ENCODE results near the gene VIPAS39. TPM values are rescaled to one million over a fixed set of nuclear protein-coding genes. Genes with fewer than 3 reads are reported as not detected.
"Not testable (repeated sequence)": the region's sequence is repeated elsewhere in the genome, so short reads cannot be mapped to it uniquely, and the experiment has no call there.

Gene VIPAS39
- total and polyA plus RNA-seq, 2 of the 4 experiments (the other 2 are of a cell fraction), result 19.0 to 43.0 TPM

- H2BK5ac ChIP-seq (ENCODE audit: low read depth, low read length, poor library complexity, severe bottlenecking); H4K8ac ChIP-seq (ENCODE audit: low read depth in 2 of 2, low read length in 2 of 2); H4K91ac ChIP-seq (ENCODE audit: insufficient read depth, low read depth, low read length); H3K56ac ChIP-seq (ENCODE audit: extremely low read depth, insufficient read depth, low read length); H3K9ac ChIP-seq (ENCODE audit: low read depth, low read length); H3K27me3 ChIP-seq (ENCODE audit: control insufficient read depth, insufficient read depth, low read length); dilution Hi-C loops (cut with HindIII; ENCODE audit: low sequenced_read_pairs, unreplicated experiment); intact Hi-C loops (cut with micrococcal nuclease); H2BK20ac ChIP-seq (ENCODE audit: low read depth, low read length); H3K79me1 ChIP-seq (ENCODE audit: low read depth in 1 of 2, low read length in 2 of 2); H3K14ac ChIP-seq (replicated peaks; ENCODE audit: low read depth, low read length); H4K5ac ChIP-seq (ENCODE audit: low read depth, low read length); H3K4me1 ChIP-seq (ENCODE audit: control insufficient read depth, insufficient read depth, low read length); H3K4me2 ChIP-seq (ENCODE audit: low read depth, low read length); H3K4ac ChIP-seq (ENCODE audit: low read depth, low read length); H3K36me3 ChIP-seq (ENCODE audit: control insufficient read depth, insufficient read depth, low read length); H3K9me1 ChIP-seq (ENCODE audit: insufficient read depth, low read length); H2AK5ac ChIP-seq (ENCODE audit: low read depth, low read length); CTCF ChIA-PET; H3K4me3 ChIP-seq (ENCODE audit: insufficient read depth, low read depth, low read length); H3K23ac ChIP-seq (ENCODE audit: low read depth, low read length); H3K18ac ChIP-seq (ENCODE audit: low read depth, low read length); H3K27ac ChIP-seq (ENCODE audit: insufficient read depth, low read length); DNase-seq; ATAC-seq (ENCODE audit: low read depth); H2BK15ac ChIP-seq (ENCODE audit: low read depth, low read length); H2AK9ac ChIP-seq (replicated peaks; ENCODE audit: low read depth, low read length, poor library complexity); BruUV-seq (replicated peaks); H3K9me3 ChIP-seq (ENCODE audit: control insufficient read depth, insufficient read depth, low read length); H2AFZ ChIP-seq (replicated peaks; ENCODE audit: low read length, poor library complexity); H4K20me1 ChIP-seq (ENCODE audit: insufficient read depth, low read length); H2BK120ac ChIP-seq (ENCODE audit: low read depth, low read length); in situ Hi-C loops (cut with MboI; ENCODE audit: low sequenced_read_pairs); POLR2A ChIA-PET (ENCODE audit: unreplicated experiment): not testable (repeated sequence)
- WGBS, 2 experiments (ENCODE audit: extremely low coverage in 2 of 2, insufficient read length in 1 of 2), result no CpG with 5 or more reads among the region's 3 CpGs
Observed at GRCh38 chr14:77416098-77416497, 41.3 kb downstream of the VIPAS39 start.

DNA sequence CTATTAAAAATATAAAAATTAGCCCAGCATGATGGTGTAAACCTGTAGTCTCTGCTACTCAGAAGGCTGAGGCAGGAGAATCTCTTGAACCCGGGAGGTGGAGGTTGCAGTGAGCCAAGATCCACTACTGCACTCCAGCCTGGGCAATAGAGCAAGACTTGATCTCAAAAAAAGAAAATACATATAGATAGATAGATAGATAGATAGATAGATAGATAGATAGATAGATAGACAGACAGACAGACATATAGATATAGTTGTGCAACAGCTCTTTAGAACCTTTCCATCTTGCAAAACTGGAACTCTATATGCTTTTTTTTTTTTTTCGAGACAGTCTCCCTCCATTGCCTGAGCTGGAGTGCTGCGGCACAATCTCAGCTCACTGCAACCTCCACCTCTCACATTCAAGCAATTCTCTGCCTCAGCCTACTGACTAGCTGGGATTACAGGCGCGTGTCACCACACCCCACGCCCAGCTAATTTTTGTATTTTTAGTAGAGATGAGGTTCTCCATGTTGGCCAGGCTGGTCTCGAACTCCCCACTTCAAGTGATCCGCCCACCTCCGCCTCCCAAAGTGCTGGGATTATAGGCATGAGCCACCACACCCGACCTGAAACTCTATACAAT, 41.9 kb downstream of the VIPAS39 start:
- H3K36me3 ChIP-seq (ENCODE audit: control insufficient read depth, insufficient read depth, low read length); H3K14ac ChIP-seq (replicated peaks; ENCODE audit: low read depth, low read length); H3K18ac ChIP-seq (ENCODE audit: low read depth, low read length); H3K56ac ChIP-seq (ENCODE audit: extremely low read depth, insufficient read depth, low read length); H3K9ac ChIP-seq (ENCODE audit: low read depth, low read length); H3K9me1 ChIP-seq (ENCODE audit: insufficient read depth, low read length); H3K79me1 ChIP-seq (ENCODE audit: low read depth in 1 of 2, low read length in 2 of 2); H4K8ac ChIP-seq (ENCODE audit: low read depth in 2 of 2, low read length in 2 of 2); BruUV-seq (replicated peaks); H4K5ac ChIP-seq (ENCODE audit: low read depth, low read length); H2BK120ac ChIP-seq (ENCODE audit: low read depth, low read length); H4K91ac ChIP-seq (ENCODE audit: insufficient read depth, low read depth, low read length); H3K27me3 ChIP-seq (ENCODE audit: control insufficient read depth, insufficient read depth, low read length); CTCF ChIA-PET; H3K4me3 ChIP-seq (ENCODE audit: insufficient read depth, low read depth, low read length); POLR2A ChIA-PET (ENCODE audit: unreplicated experiment); dilution Hi-C loops (cut with HindIII; ENCODE audit: low sequenced_read_pairs, unreplicated experiment); H3K4ac ChIP-seq (ENCODE audit: low read depth, low read length); H2BK15ac ChIP-seq (ENCODE audit: low read depth, low read length); H2AFZ ChIP-seq (replicated peaks; ENCODE audit: low read length, poor library complexity); intact Hi-C loops (cut with micrococcal nuclease); H3K27ac ChIP-seq (ENCODE audit: insufficient read depth, low read length); H2BK20ac ChIP-seq (ENCODE audit: low read depth, low read length); H3K4me1 ChIP-seq (ENCODE audit: control insufficient read depth, insufficient read depth, low read length); H3K4me2 ChIP-seq (ENCODE audit: low read depth, low read length); H2BK5ac ChIP-seq (ENCODE audit: low read depth, low read length, poor library complexity, severe bottlenecking); H3K9me3 ChIP-seq (ENCODE audit: control insufficient read depth, insufficient read depth, low read length); H3K23ac ChIP-seq (ENCODE audit: low read depth, low read length); H2AK9ac ChIP-seq (replicated peaks; ENCODE audit: low read depth, low read length, poor library complexity); in situ Hi-C loops (cut with MboI; ENCODE audit: low sequenced_read_pairs); H4K20me1 ChIP-seq (ENCODE audit: insufficient read depth, low read length); H2AK5ac ChIP-seq (ENCODE audit: low read depth, low read length); ATAC-seq (ENCODE audit: low read depth); DNase-seq: not testable (repeated sequence)
- WGBS, 2 experiments (ENCODE audit: extremely low coverage in 2 of 2, insufficient read length in 1 of 2), result no CpG with 5 or more reads among the region's 10 CpGs
